ENCODE results near the gene NSUN2. TPM values are rescaled to one million over a fixed set of nuclear protein-coding genes. Genes with fewer than 3 reads are reported as not detected.

NSUN2 gene
- total and polyA plus RNA-seq, 5 donors from 2014 or later, result 26.0 to 60.4 (median 26.6) TPM

DNA sequence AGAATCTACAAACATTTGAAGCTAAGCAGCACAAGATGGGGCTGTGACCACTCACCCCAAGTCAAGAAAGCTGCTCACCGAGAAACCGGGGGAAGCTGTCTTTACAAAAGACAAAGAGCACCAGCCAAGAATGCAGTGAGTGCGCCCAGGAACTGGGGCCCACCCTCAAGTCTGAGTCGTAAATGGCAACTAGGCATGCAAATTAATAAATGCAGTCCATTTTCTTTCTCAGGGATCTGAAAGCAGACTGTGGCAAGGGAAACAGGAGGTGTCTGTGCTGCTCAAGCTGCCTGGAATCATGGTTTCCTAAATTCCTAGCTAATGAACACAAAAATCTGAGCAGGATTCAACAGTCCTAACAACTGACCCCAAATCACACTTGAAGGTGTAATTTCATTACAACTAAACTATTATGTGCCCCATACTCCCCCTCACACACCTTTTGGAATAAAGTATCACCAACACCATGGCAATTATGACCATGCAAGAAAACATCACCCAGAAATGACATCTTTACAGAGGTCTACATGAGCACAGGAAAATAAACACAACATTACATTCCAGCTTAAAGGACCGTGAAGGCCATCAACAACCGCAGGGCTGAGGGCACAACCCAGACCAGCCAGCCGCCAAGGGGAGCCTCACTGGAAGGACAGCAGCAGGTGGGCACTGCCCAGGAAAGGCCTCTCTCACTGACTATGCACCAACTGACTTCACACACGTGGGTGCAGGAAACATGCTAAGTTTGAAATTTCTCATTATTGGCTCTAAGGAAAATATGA lies 17.6 kb downstream of the NSUN2 start:
- H3K36me3 Mint-ChIP-seq, result peaks cover 66% of the 10 kb centered on the region
- H3K4me1 Mint-ChIP-seq, result peaks cover 0 to 34% (median 20%) of the 10 kb centered on the region in 4 donors
- Histone ChIP-seq H3K4me1 (ENCODE audit: control insufficient read depth, insufficient read depth, low read length, poor library complexity, severe bottlenecking) (no peaks in the 10 kb centered on the region), H3K27ac (ENCODE audit: insufficient read depth, low read length, poor library complexity, severe bottlenecking) (no peak overlapping the region), H3K4me3 (ENCODE audit: low read depth, low read length) (no peak overlapping the region), H3K27me3 (ENCODE audit: control insufficient read depth, insufficient read depth, low read length) (no peaks in the 10 kb centered on the region), H3K36me3 (ENCODE audit: control insufficient read depth, insufficient read depth, low read length) (peaks cover 92% of the 10 kb centered on the region), H3K9me3 (ENCODE audit: control insufficient read depth in 2 of 2, low read length in 2 of 2) (no peaks in the 10 kb centered on the region)
- H3K4me3 Mint-ChIP-seq, result no peak overlapping the region
- ATAC-seq (ENCODE audit: low read depth in 2 of 2), result no peak
- no peak for DNase-seq
- H3K27me3 Mint-ChIP-seq, result no peaks in the 10 kb centered on the region
- H3K27ac Mint-ChIP-seq, result peak overlapping the region in 1 of 3 donors; percentile 68
- H3K9me3 Mint-ChIP-seq, result no peaks in the 10 kb centered on the region

DNA sequence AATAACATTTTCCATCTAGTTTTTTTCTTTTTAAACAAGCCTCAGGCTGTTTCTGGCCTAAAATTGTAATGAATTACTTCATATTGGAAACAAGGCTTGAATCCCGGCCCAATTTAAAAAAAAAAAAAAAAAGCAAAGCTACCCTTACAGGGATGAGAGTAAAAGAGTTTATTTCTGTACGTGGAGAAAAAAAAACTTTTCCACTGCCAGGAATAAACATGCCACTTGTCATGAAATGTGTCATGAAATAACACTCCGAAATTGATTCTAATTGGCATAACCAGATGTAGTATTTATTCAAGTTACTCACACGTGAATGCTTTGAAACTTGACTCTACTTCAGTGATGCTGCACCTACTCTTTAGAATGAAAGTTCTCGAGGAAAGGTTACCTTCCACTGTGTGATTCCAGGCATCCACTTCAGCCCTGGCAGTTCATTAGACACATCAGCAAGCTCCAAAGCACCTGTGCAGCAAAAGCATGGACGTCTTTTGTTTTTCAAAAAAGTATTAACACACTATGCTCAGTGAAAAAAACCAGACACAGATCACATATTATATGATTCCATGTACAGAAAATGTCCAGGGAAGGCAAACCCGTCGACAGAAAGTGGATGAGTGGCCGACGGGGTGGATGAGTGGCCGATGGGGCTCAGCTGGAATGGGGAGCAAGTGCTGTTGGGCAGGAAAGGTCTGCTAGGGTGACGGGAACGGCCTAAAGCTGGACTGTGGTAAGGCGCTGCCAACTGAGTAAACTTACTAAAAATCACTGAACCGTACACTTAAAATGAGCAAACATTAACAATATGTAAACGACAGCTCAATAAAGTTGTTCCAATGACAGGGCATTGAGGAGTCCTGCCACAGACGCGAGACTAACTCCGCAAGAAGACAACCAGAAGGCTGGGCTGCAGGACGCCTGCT lies 21.2 kb downstream of the NSUN2 start:
- Histone ChIP-seq H3K27ac (ENCODE audit: insufficient read depth, low read length, poor library complexity, severe bottlenecking) (no peak overlapping the region), H3K9me3 (ENCODE audit: control insufficient read depth in 2 of 2, low read length in 2 of 2) (no peaks in the 10 kb centered on the region), H3K4me1 (ENCODE audit: control insufficient read depth, insufficient read depth, low read length, poor library complexity, severe bottlenecking) (no peaks in the 10 kb centered on the region), H3K36me3 (ENCODE audit: control insufficient read depth, insufficient read depth, low read length) (peaks cover 95% of the 10 kb centered on the region), H3K27me3 (ENCODE audit: control insufficient read depth, insufficient read depth, low read length) (no peaks in the 10 kb centered on the region), H3K4me3 (ENCODE audit: low read depth, low read length) (no peak overlapping the region)
- Mint-ChIP-seq H3K4me1 (peaks cover 0 to 35% (median 16%) of the 10 kb centered on the region in 4 donors), H3K9me3 (no peaks in the 10 kb centered on the region), H3K27ac (no peak overlapping the region), H3K4me3 (peak overlapping the region in 1 of 4 donors; percentile 48), H3K27me3 (no peaks in the 10 kb centered on the region), H3K36me3 (peaks cover 75% of the 10 kb centered on the region)
- ATAC-seq (ENCODE audit: low read depth in 2 of 2) (no peak), DNase-seq (no peak)

DNA sequence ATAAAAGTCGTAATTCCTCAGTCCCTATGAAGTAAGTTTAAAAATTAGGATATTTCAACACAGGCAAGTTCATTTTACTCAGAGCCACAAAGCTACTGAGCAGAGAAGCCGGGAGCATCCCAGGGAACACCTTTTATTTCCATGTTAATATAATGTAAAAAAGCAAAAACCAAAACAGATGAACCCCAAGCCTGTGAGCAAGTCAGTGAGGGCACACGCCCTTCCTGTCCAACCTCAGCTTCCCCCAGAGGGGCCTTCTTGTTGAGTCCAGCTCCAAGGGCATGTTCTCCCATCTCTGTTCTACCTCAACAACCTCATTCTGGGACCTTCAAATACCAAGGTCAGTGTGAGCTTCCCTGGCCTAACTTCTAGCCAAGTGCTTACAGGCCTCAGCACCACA lies 24.8 kb downstream of the NSUN2 start:
- Histone ChIP-seq H3K27ac (ENCODE audit: insufficient read depth, low read length, poor library complexity, severe bottlenecking) (no peak overlapping the region), H3K27me3 (ENCODE audit: control insufficient read depth, insufficient read depth, low read length) (no peaks in the 10 kb centered on the region), H3K4me3 (ENCODE audit: low read depth, low read length) (no peak overlapping the region), H3K36me3 (ENCODE audit: control insufficient read depth, insufficient read depth, low read length) (peaks cover 94% of the 10 kb centered on the region), H3K4me1 (ENCODE audit: control insufficient read depth, insufficient read depth, low read length, poor library complexity, severe bottlenecking) (no peaks in the 10 kb centered on the region), H3K9me3 (ENCODE audit: control insufficient read depth in 2 of 2, low read length in 2 of 2) (no peaks in the 10 kb centered on the region)
- H3K27me3 Mint-ChIP-seq, result no peaks in the 10 kb centered on the region
- ATAC-seq (ENCODE audit: low read depth in 2 of 2), result no peak
- H3K4me1 Mint-ChIP-seq, result peaks cover 0 to 10% (median under 1%) of the 10 kb centered on the region in 4 donors
- H3K36me3 Mint-ChIP-seq, result peaks cover 69% of the 10 kb centered on the region
- H3K4me3 Mint-ChIP-seq, result no peak overlapping the region
- H3K27ac Mint-ChIP-seq, result peak overlapping the region in 2 of 3 donors; percentile 54 to 60
- DNase-seq, result peak in 1 of 3 donors; percentile 18
- H3K9me3 Mint-ChIP-seq, result no peaks in the 10 kb centered on the region

DNA sequence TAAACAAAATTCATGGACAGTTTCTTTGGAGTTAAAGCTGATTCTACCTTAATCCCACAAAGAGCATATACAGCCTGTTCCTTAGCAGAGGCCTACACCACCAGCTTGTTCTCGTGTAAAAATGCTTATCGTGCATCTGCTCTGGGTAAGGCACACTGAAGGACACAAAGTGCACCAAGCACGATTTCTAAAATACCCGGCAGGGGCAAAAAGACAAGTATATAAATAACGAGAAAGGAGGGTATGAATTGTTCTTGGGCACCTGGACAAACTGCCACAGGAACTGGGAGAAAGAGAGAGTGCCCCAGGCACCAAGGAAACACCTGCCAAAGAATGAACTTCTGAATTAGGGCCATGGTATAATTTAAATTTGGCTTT lies 25.3 kb downstream of the NSUN2 start:
- no peak overlapping the region for H3K27ac ChIP-seq (ENCODE audit: insufficient read depth, low read length, poor library complexity, severe bottlenecking)
- peaks cover 95% of the 10 kb centered on the region for H3K36me3 ChIP-seq (ENCODE audit: control insufficient read depth, insufficient read depth, low read length)
- DNase-seq (no peak), ATAC-seq (ENCODE audit: low read depth in 2 of 2) (no peak)
- no peaks in the 10 kb centered on the region for H3K27me3 ChIP-seq (ENCODE audit: control insufficient read depth, insufficient read depth, low read length)
- H3K36me3 Mint-ChIP-seq, result peaks cover 69% of the 10 kb centered on the region
- H3K27ac Mint-ChIP-seq, result no peak overlapping the region
- H3K27me3 Mint-ChIP-seq, result no peaks in the 10 kb centered on the region
- H3K4me1 ChIP-seq (ENCODE audit: control insufficient read depth, insufficient read depth, low read length, poor library complexity, severe bottlenecking), result no peaks in the 10 kb centered on the region
- H3K9me3 ChIP-seq (ENCODE audit: control insufficient read depth in 2 of 2, low read length in 2 of 2), result no peaks in the 10 kb centered on the region
- H3K9me3 Mint-ChIP-seq, result no peaks in the 10 kb centered on the region
- no peak overlapping the region for H3K4me3 Mint-ChIP-seq
- peaks cover 0 to 8% (median 0%) of the 10 kb centered on the region in 4 donors for H3K4me1 Mint-ChIP-seq
- no peak overlapping the region for H3K4me3 ChIP-seq (ENCODE audit: low read depth, low read length)

DNA sequence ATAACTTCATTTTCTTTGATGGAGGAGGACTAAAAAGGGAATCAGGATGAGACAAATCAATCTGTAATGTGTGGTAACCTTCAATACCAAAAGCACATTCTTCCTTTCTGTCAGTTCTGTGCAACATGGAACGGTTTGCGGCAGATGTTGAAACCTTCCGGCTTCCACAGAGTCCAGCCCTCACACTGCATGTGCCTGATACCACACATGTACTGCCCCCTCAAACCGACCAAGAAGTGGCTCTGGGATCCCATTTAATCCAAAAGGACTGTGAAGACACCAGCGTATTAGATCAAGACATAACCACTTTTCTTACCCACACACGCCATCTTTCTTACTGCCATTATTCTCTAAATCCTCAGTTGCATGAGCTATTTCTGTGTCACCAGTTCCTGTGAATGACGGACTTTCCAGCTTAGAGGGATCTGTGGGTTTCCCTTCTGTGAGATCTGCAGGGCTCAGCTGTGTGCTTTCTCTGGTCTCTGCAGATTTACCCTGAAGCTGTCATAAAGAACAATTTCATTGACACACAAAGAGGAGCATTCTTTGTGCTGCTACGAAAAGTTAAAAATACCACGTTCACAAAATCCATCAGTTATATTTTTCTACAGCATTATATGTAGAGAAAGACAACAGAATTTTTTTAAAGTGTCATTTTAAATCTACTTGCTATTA lies 25.8 kb downstream of the NSUN2 start:
- peaks cover 95% of the 10 kb centered on the region for H3K36me3 ChIP-seq (ENCODE audit: control insufficient read depth, insufficient read depth, low read length)
- no peaks in the 10 kb centered on the region for H3K27me3 ChIP-seq (ENCODE audit: control insufficient read depth, insufficient read depth, low read length)
- ATAC-seq (ENCODE audit: low read depth in 2 of 2) (no peak), DNase-seq (no peak)
- no peak overlapping the region for H3K27ac ChIP-seq (ENCODE audit: insufficient read depth, low read length, poor library complexity, severe bottlenecking)
- Mint-ChIP-seq H3K4me3 (no peak overlapping the region), H3K36me3 (peaks cover 69% of the 10 kb centered on the region), H3K4me1 (peaks cover 0 to 6% (median 0%) of the 10 kb centered on the region in 4 donors), H3K27ac (no peak overlapping the region), H3K9me3 (no peaks in the 10 kb centered on the region), H3K27me3 (no peaks in the 10 kb centered on the region)
- no peaks in the 10 kb centered on the region for H3K9me3 ChIP-seq (ENCODE audit: control insufficient read depth in 2 of 2, low read length in 2 of 2)
- H3K4me1 ChIP-seq (ENCODE audit: control insufficient read depth, insufficient read depth, low read length, poor library complexity, severe bottlenecking), result no peaks in the 10 kb centered on the region
- no peak overlapping the region for H3K4me3 ChIP-seq (ENCODE audit: low read depth, low read length)

DNA sequence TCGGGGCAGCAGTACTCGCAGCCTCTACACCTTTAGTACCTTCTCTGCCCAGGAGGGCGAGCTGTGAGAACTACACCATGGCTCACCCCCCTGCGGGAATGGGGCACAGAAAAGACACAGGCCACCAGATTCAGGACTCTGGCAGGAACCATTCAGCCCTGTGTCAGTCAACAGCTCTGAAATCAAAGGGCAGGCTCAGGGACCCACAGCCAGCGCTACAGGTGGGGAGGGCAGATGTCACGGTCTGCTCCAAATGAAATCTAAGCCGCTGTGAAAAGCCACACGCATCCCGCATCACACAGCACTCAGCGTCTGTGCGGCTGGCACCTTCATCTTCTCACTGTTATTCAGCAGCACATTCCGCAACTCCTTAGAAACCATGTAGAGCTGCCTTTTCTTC lies 27.9 kb downstream of the NSUN2 start:
- no peak overlapping the region for H3K27ac Mint-ChIP-seq
- H3K36me3 Mint-ChIP-seq, result peaks cover 76% of the 10 kb centered on the region
- Histone ChIP-seq H3K27ac (ENCODE audit: insufficient read depth, low read length, poor library complexity, severe bottlenecking) (no peak overlapping the region), H3K27me3 (ENCODE audit: control insufficient read depth, insufficient read depth, low read length) (no peaks in the 10 kb centered on the region), H3K36me3 (ENCODE audit: control insufficient read depth, insufficient read depth, low read length) (peaks cover 94% of the 10 kb centered on the region), H3K9me3 (ENCODE audit: control insufficient read depth in 2 of 2, low read length in 2 of 2) (no peaks in the 10 kb centered on the region), H3K4me1 (ENCODE audit: control insufficient read depth, insufficient read depth, low read length, poor library complexity, severe bottlenecking) (no peaks in the 10 kb centered on the region), H3K4me3 (ENCODE audit: low read depth, low read length) (no peak overlapping the region)
- H3K4me3 Mint-ChIP-seq, result no peak overlapping the region
- no peaks in the 10 kb centered on the region for H3K9me3 Mint-ChIP-seq
- no peak for ATAC-seq (ENCODE audit: low read depth in 2 of 2)
- peaks cover 0 to 4% (median 0%) of the 10 kb centered on the region in 4 donors for H3K4me1 Mint-ChIP-seq
- no peaks in the 10 kb centered on the region for H3K27me3 Mint-ChIP-seq
- no peak for DNase-seq

DNA sequence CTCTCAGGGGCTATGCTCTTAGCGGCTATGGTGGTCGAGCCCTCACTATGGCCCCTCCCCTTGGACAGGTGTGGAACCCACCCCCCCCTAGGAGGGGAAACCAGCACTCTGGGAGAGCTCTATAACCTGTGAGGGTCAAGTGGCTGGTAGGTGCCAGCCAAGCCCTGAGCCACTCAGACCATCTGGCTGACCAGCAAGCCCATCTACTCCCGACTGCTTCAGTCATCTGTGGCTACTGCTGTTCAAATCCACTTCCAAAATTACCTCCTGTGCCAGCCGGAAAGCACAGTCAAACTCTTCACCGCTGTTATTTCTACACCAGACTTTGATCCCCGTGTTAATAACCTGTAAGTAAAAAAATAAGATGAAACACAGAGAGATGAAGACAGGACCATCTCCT lies 28.5 kb downstream of the NSUN2 start:
- H3K9me3 ChIP-seq (ENCODE audit: control insufficient read depth in 2 of 2, low read length in 2 of 2), result no peaks in the 10 kb centered on the region

More for the DNA sequence above, 28.5 kb downstream of the NSUN2 start:
- ATAC-seq (ENCODE audit: low read depth in 2 of 2), result no peak
- no peak for DNase-seq
- H3K4me3 ChIP-seq (ENCODE audit: low read depth, low read length), result no peak overlapping the region
- Mint-ChIP-seq H3K27me3 (no peaks in the 10 kb centered on the region), H3K36me3 (peaks cover 70% of the 10 kb centered on the region), H3K9me3 (no peaks in the 10 kb centered on the region), H3K27ac (peak overlapping the region in 1 of 3 donors; percentile 31), H3K4me1 (peaks cover 0 to 4% (median 0%) of the 10 kb centered on the region in 4 donors), H3K4me3 (no peak overlapping the region)
- H3K4me1 ChIP-seq (ENCODE audit: control insufficient read depth, insufficient read depth, low read length, poor library complexity, severe bottlenecking), result no peaks in the 10 kb centered on the region
- H3K27ac ChIP-seq (ENCODE audit: insufficient read depth, low read length, poor library complexity, severe bottlenecking), result no peak overlapping the region
- H3K36me3 ChIP-seq (ENCODE audit: control insufficient read depth, insufficient read depth, low read length), result peaks cover 94% of the 10 kb centered on the region
- no peaks in the 10 kb centered on the region for H3K27me3 ChIP-seq (ENCODE audit: control insufficient read depth, insufficient read depth, low read length)

Data from CD4-positive, CD25-positive, alpha-beta regulatory T cell (primary cell).